GM21786 (cell line): Measurements from ENCODE around the gene GAMT.

Source experiments
- ATAC-seq: cut with Tn5 transposase; IDR thresholded peaks from one replicate; pipeline ENCODE4 v1.9.1; 2021; ENCODE audit not compliant: unreplicated experiment

The GAMT gene

GRCh38 chr19:1401889-1402217 lies 511 bp upstream of the GAMT start:
- ATAC-seq = no peak

GRCh38 chr19:1400281-1401137 lies 833 bp downstream of the GAMT start:
- ATAC-seq = no peak

GRCh38 chr19:1399745-1400144 lies 1.6 kb downstream of the GAMT start:
- no peak for ATAC-seq

- no peak for ATAC-seq
Measured at GRCh38 chr19:1399079-1399478, 2.3 kb downstream of the GAMT start.

- ATAC-seq = no peak
Measured at GRCh38 chr19:1397838-1398237, 3.5 kb downstream of the GAMT start.

GRCh38 chr19:1396768-1397679 lies 4.3 kb downstream of the GAMT start:
- ATAC-seq = no peak

- ATAC-seq = no peak
Measured at GRCh38 chr19:1396019-1396767, 5.1 kb downstream of the GAMT start.

GRCh38 chr19:1395194-1396018 lies 5.9 kb downstream of the GAMT start:
- no peak for ATAC-seq

GRCh38 chr19:1394252-1395193 lies 6.8 kb downstream of the GAMT start:
- no peak for ATAC-seq

GRCh38 chr19:1393841-1394240 lies 7.5 kb downstream of the GAMT start:
- no peak for ATAC-seq

GRCh38 chr19:1392939-1393530 lies 8.3 kb downstream of the GAMT start:
- no peak for ATAC-seq

GRCh38 chr19:1392407-1392806 lies 8.9 kb downstream of the GAMT start:
- no peak for ATAC-seq

GRCh38 chr19:1390890-1391423 lies 10.4 kb downstream of the GAMT start:
- ATAC-seq = no peak

GRCh38 chr19:1389033-1389940 lies 12.1 kb downstream of the GAMT start:
- no peak for ATAC-seq

- no peak for ATAC-seq
Measured at GRCh38 chr19:1388637-1389026, 12.7 kb downstream of the GAMT start.

GRCh38 chr19:1387684-1388636 lies 13.4 kb downstream of the GAMT start:
- ATAC-seq = no peak
